Fibroblast of lung (primary cell): ENCODE results near the gene KLF17.

Experiments
- EZH2 ChIP-seq: IDR thresholded peaks from 2 replicates; pipeline ENCODE4 v1.5.1; 2012; ENCODE audit warnings: low read length, control low read depth, mild to moderate bottlenecking; ENCODE audit errors: missing control alignments
- TF ChIP-seq, protein P1 (sequence below), 2 donors: IDR thresholded peaks in 1 of 2; conservative IDR thresholded peaks in 1 of 2; 1 replicate in 1 of 2; 2 replicates in 1 of 2; pipeline ENCODE4 v1.5.1; 2011 to 2012; ENCODE audit warnings: low read length in 2 of 2, control low read depth in 1 of 2, inconsistent platforms in 1 of 2, low read depth in 1 of 2, mild to moderate bottlenecking in 1 of 2

DNA sequence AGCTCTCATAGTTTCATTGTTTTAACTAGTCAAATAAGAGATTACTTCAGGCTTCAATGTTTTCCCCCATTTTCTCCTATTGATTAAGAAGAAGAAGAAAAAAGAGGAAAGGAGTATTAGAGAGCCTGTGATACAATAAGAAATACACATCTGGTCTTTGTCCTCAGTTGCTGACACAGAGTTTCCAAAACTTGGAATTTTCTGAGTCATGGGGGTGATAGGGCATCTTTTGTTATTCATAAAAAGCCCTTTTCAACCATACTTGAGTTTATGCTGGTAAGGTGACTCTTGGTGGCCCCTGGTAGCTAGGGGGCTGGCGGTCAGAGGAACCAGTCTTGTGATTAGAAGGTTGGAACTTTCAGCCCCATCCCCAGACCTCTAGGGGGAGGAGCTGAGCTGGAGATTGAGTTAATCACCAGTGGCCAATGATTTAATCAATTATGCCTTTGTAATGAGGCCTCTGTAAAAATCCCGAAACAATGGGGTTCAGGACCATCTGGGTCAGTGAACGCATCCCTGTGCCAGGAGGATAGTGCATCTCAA lies 51.7 kb downstream of the KLF17 start:
- TF ChIP-seq, protein P1, sequence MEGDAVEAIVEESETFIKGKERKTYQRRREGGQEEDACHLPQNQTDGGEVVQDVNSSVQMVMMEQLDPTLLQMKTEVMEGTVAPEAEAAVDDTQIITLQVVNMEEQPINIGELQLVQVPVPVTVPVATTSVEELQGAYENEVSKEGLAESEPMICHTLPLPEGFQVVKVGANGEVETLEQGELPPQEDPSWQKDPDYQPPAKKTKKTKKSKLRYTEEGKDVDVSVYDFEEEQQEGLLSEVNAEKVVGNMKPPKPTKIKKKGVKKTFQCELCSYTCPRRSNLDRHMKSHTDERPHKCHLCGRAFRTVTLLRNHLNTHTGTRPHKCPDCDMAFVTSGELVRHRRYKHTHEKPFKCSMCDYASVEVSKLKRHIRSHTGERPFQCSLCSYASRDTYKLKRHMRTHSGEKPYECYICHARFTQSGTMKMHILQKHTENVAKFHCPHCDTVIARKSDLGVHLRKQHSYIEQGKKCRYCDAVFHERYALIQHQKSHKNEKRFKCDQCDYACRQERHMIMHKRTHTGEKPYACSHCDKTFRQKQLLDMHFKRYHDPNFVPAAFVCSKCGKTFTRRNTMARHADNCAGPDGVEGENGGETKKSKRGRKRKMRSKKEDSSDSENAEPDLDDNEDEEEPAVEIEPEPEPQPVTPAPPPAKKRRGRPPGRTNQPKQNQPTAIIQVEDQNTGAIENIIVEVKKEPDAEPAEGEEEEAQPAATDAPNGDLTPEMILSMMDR (conservative IDR thresholded peaks at IDR 0.05 in 1 of 2, IDR thresholded peaks at IDR 0.05 in 1 of 2; ENCODE audit: low read depth in 1 of 2, low read length in 2 of 2): peak; percentile 3 to 12
- TF ChIP-seq EZH2: no peak
